GM12801 (cell line): ENCODE measurements around the gene POFUT2.

ENCODE experiments used
- TF ChIP-seq, protein P1 (sequence below): IDR thresholded peaks from one replicate; pipeline ENCODE4 v1.5.1; 2011; ENCODE audit warnings: control low read depth; ENCODE audit not compliant: insufficient read length; ENCODE audit errors: extremely low read depth

Gene POFUT2

DNA sequence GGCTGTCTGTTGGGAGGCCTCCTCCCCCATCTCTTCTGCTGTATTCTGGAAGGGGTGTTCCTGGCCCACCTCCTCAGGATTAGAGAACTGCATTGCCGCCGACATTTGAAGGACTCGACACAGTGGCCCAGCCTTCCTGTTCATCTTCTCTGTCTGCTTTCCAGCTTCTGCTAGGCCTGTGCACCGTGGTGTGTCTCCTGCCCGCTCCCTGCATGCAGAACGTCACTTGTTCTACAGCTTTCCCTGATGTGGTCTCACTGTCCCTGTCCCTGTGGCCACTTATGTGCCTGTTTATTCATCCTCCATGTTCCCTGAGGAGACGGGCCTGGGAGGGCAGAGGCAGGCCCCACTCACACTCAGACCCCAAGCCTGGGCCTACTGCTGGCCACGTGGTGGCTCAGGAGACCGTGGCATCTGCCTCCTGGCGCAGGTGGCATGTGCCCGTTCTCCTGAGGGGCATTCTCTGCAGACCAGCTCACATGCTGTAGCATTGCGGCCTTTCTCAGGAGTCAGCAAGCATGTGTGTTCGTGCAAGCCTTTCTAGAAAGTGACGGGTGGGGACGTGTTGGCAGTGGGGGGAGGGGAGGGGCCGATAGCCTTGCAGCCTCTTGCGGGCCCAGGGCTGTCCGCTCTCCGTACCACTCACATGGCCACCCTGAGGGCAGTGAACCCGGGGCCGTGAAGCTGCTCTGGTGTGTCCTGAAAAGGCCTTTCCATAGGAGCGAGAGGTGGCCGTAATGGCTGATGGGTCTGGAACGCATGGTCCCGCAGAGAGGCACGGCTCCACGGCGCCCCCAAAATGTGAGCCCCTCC is 35.9 kb downstream of the POFUT2 start:
- TF ChIP-seq, protein P1, sequence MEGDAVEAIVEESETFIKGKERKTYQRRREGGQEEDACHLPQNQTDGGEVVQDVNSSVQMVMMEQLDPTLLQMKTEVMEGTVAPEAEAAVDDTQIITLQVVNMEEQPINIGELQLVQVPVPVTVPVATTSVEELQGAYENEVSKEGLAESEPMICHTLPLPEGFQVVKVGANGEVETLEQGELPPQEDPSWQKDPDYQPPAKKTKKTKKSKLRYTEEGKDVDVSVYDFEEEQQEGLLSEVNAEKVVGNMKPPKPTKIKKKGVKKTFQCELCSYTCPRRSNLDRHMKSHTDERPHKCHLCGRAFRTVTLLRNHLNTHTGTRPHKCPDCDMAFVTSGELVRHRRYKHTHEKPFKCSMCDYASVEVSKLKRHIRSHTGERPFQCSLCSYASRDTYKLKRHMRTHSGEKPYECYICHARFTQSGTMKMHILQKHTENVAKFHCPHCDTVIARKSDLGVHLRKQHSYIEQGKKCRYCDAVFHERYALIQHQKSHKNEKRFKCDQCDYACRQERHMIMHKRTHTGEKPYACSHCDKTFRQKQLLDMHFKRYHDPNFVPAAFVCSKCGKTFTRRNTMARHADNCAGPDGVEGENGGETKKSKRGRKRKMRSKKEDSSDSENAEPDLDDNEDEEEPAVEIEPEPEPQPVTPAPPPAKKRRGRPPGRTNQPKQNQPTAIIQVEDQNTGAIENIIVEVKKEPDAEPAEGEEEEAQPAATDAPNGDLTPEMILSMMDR = no peak

- TF ChIP-seq, protein P1 = no peak
Observed at GRCh38 chr21:45250914-45251634, 36.6 kb downstream of the POFUT2 start.

DNA sequence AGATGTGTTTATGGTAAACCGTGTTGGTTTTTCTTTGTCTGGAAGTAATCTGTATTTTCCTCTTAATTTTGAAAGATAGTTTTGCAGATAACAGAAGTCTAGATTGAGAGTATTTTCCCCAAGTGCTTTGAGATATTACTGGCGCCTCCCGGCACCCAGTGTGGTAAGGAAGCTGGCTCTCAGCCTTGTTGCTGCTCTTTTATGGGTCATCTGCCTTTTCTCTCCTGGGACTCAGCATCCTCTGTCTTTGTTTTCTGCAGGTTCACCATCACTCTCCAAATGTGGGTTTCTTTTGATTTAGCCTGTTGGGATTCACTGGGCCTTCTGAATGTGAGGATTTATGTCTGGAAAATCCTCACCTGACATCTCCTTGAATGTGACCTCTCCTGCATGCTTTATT is 37.4 kb downstream of the POFUT2 start:
- TF ChIP-seq, protein P1 = no peak

- TF ChIP-seq, protein P1 = no peak
Observed at GRCh38 chr21:45249626-45250025, 38.1 kb downstream of the POFUT2 start.

- TF ChIP-seq, protein P1 = no peak
Observed at GRCh38 chr21:45248893-45249381, 38.8 kb downstream of the POFUT2 start.

DNA sequence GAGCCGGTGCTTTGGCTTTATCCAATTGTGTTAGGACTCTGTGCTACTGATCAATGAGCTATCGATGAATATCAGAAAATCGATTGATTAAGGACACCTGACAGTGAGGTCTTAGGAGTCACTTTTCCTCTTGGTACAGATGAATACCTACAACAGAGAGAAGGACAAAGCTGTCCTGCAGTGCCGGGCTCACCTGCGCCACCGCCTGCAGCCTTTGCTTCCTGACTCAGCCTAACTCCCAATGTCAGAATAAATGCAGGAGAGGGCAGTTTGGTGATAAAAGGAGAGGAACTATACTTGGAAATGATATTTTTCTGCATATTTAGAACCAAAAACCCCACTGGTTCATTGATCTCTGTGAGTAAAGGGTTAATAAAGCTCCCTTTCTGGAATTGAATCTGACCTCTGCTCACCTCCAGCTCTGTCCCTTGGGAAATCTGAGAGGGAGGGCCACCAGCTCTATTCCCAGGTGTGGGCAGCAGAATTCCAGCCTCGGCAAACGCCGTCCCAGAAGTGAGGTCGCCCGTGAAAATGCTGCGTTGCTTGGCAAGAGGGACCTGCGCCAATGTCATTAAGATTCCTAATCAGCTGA is 39.3 kb downstream of the POFUT2 start:
- TF ChIP-seq, protein P1 = no peak
